CD4-positive, CD25-positive, alpha-beta regulatory T cell (primary cell): ENCODE results near the gene DVL2. TPM values are rescaled to one million over a fixed set of nuclear protein-coding genes. Genes with fewer than 3 reads are reported as not detected.
"Not testable (repeated sequence)": the region's sequence is repeated elsewhere in the genome, so short reads cannot be mapped to it uniquely, and the experiment has no call there.

Experiments used
- ATAC-seq, 2 donors: fragments of 150-1000 bp; cut with Tn5 transposase; one replicate each; pipeline ENCODE4 v1.10.0; 2021; ENCODE audit warnings: low read depth in 2 of 2, moderate number of reproducible peaks in 2 of 2, moderate library complexity in 1 of 2
- DNase-seq, 3 donors: peaks; one replicate each; pipeline versions ENCODE4 v3.0.0 to v3.0.0-alpha.2; 2012 to 2022; ENCODE audit warnings: mixed read lengths in 1 of 3
- H3K27ac ChIP-seq: one replicate; pipeline ENCODE4 v1.7.0; 2013; ENCODE audit warnings: mild to moderate bottlenecking, low read length; ENCODE audit not compliant: insufficient read depth, poor library complexity, severe bottlenecking
- H3K27me3 ChIP-seq: one replicate; pipeline ENCODE4 v1.7.0; 2013; ENCODE audit warnings: low read length; ENCODE audit not compliant: control insufficient read depth, insufficient read depth
- H3K36me3 ChIP-seq: one replicate; pipeline ENCODE4 v1.7.0; 2013; ENCODE audit warnings: mild to moderate bottlenecking, low read length, moderate library complexity; ENCODE audit not compliant: control insufficient read depth, insufficient read depth
- H3K4me1 ChIP-seq: 2 replicates; pipeline ENCODE4 v1.7.0; 2013; ENCODE audit warnings: mild to moderate bottlenecking, low read length; ENCODE audit not compliant: insufficient read depth, control insufficient read depth, poor library complexity, severe bottlenecking
- H3K4me3 ChIP-seq: one replicate; pipeline ENCODE4 v1.7.0; 2013; ENCODE audit warnings: low read depth, mild to moderate bottlenecking, low read length, moderate library complexity
- H3K9me3 ChIP-seq, 2 experiments: 1 replicate in 1 of 2; 2 replicates in 1 of 2; pipeline ENCODE4 v1.7.0; 2013; ENCODE audit warnings: low read length in 2 of 2, mild to moderate bottlenecking in 1 of 2, moderate library complexity in 1 of 2; ENCODE audit not compliant: control insufficient read depth in 2 of 2
- H3K27ac Mint-ChIP-seq, 3 donors: one replicate each; pipeline ENCODE4 v1.8.0; 2020 to 2022; ENCODE audit warnings: mild to moderate bottlenecking in 3 of 3, mixed read lengths in 3 of 3, moderate library complexity in 2 of 3
- H3K27me3 Mint-ChIP-seq: one replicate; pipeline ENCODE4 v1.8.0; 2022; ENCODE audit warnings: mild to moderate bottlenecking, mixed read lengths
- H3K36me3 Mint-ChIP-seq: one replicate; pipeline ENCODE4 v1.8.0; 2020; ENCODE audit warnings: mixed read lengths
- H3K4me1 Mint-ChIP-seq, 4 donors: one replicate each; pipeline ENCODE4 v1.8.0; 2020 to 2022; ENCODE audit warnings: mixed read lengths in 4 of 4, mild to moderate bottlenecking in 1 of 4
- H3K4me3 Mint-ChIP-seq, 4 donors: one replicate each; pipeline ENCODE4 v1.8.0; 2020 to 2022; ENCODE audit warnings: mild to moderate bottlenecking in 4 of 4, mixed read lengths in 4 of 4, moderate library complexity in 3 of 4
- H3K9me3 Mint-ChIP-seq, 7 donors: one replicate each; pipeline ENCODE4 v1.8.0; 2020 to 2022; ENCODE audit warnings: mixed read lengths in 7 of 7, mild to moderate bottlenecking in 3 of 7, moderate library complexity in 2 of 7
- polyA plus RNA-seq, 4 donors: library from polyadenylated mRNA; unstranded; fragments of 300-500 nt; fragmentation: Illumina TruSeq; gene quantifications; one replicate each; pipeline ENCODE4 v1.2.3, GENCODE V29; 2021
- total RNA-seq: library from RNA; stranded (reverse); gene quantifications from one replicate; pipeline ENCODE4 v1.2.3, GENCODE V29; 2022

Gene DVL2
- total and polyA plus RNA-seq, 5 donors from 2014 or later: 10.5 to 35.8 (median 15.8) TPM

GRCh38 chr17:7243838-7244237 is 9.5 kb upstream of the DVL2 start:
- Mint-ChIP-seq H3K4me3 (peak overlapping the region in 2 of 4 donors; percentile 64 to 94), H3K27ac (peak overlapping the region in 2 of 3 donors; percentile 76 to 98), H3K4me1 (peaks cover 13 to 50% (median 33%) of the 10 kb centered on the region in 4 donors), H3K36me3 (peaks cover 34% of the 10 kb centered on the region), H3K27me3 (peaks cover 14% of the 10 kb centered on the region)
- peaks cover 35% of the 10 kb centered on the region for H3K36me3 ChIP-seq
- H3K4me1 ChIP-seq: peaks cover 35% of the 10 kb centered on the region
- DNase-seq, ATAC-seq, H3K27me3 ChIP-seq, H3K9me3 ChIP-seq, H3K9me3 Mint-ChIP-seq, H3K4me3 ChIP-seq: not testable (repeated sequence)
- H3K27ac ChIP-seq: peak overlapping the region; percentile 93

- H3K4me3 Mint-ChIP-seq: peak overlapping the region; percentile 80 to 94 (median 89)
- no peaks in the 10 kb centered on the region for H3K27me3 ChIP-seq
- ATAC-seq: no peak
- H3K27me3 Mint-ChIP-seq: peaks cover 14% of the 10 kb centered on the region
- H3K9me3 ChIP-seq: no peaks in the 10 kb centered on the region
- H3K27ac ChIP-seq: peak overlapping the region; percentile 93
- peaks cover 13 to 45% (median 29%) of the 10 kb centered on the region in 4 donors for H3K4me1 Mint-ChIP-seq
- no peak for DNase-seq
- peaks cover 0 to 1% (median 0%) of the 10 kb centered on the region in 7 donors for H3K9me3 Mint-ChIP-seq
- H3K36me3 ChIP-seq: peaks cover 35% of the 10 kb centered on the region
- H3K4me3 ChIP-seq: peak overlapping the region; percentile 99
- H3K4me1 ChIP-seq: peaks cover 32% of the 10 kb centered on the region
- peak overlapping the region; percentile 87 to 98 (median 87) for H3K27ac Mint-ChIP-seq
- H3K36me3 Mint-ChIP-seq: peaks cover 34% of the 10 kb centered on the region
These were observed 9.1 kb upstream of the DVL2 start for GRCh38 chr17:7243453-7243729.

- H3K4me1 Mint-ChIP-seq: peaks cover 13 to 45% (median 29%) of the 10 kb centered on the region in 4 donors
- no peaks in the 10 kb centered on the region for H3K27me3 ChIP-seq
- H3K27ac Mint-ChIP-seq: peak overlapping the region; percentile 98 to 99 (median 99)
- H3K36me3 ChIP-seq: peaks cover 35% of the 10 kb centered on the region
- peak; percentile 46 to 48 for ATAC-seq
- DNase-seq: peak; percentile 92 to 96 (median 96)
- H3K9me3 Mint-ChIP-seq: peaks cover 0 to 1% (median 0%) of the 10 kb centered on the region in 7 donors
- peaks cover 14% of the 10 kb centered on the region for H3K27me3 Mint-ChIP-seq
- H3K4me3 Mint-ChIP-seq: peak overlapping the region; percentile 92 to 97 (median 96)
- peak overlapping the region; percentile 93 for H3K27ac ChIP-seq
- peaks cover 31% of the 10 kb centered on the region for H3K4me1 ChIP-seq
- peak overlapping the region; percentile 99 for H3K4me3 ChIP-seq
- no peaks in the 10 kb centered on the region for H3K9me3 ChIP-seq
- H3K36me3 Mint-ChIP-seq: peaks cover 34% of the 10 kb centered on the region
These were observed 8.6 kb upstream of the DVL2 start for GRCh38 chr17:7242717-7243452.

DNA sequence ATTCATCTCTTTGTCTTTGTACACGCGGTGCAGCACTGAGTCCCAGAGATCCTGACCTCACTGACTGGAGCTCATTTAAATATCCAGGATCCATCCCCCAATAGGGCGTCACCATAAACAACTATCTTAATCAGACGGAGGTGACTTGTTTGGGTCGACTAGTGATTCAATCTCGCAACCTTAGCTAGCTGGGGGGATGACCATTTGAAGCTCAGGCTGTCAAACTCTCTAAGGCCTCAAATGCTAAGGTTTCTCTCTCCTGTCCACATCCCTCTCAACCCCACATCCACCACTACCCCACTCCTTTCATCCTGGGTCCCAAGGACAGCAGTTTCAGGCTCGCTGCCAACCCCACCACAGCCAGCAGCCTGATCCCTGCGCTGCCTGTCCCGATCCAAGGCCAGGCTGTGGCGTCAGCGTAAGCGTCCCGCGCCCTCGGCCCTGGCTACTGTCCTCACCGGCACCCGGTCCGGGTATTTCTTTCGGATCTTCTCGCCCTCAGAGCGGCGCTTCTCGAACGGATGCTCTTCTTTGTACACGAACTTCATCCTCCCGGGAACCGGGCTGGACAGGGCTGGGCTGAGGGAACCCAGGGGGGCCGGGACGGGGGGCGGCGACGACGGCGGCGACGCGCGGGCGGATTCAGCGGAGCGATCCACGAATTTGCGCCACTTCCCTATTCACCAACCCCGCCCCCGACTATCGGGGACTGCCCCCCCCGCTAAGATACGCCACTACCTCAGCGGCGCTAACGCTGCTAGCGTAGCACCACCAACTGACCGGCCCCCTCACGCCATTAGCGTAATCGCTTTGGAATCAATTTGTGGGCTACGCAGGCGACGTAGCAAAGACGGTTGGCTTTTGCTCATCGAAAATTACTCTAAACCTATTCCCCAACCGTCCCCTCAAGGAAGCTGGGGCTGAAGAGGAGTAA is 7.7 kb upstream of the DVL2 start, which contains the start of gene GABARAP:
Gene GABARAP (minus strand): TSS at position 667 of the 934 bp plus-strand sequence. CDS start 119 bp downstream, at position 548.
- peak within 1 kb of the TSS; percentile 92 to 97 (median 96) for H3K4me3 Mint-ChIP-seq
- H3K27me3 Mint-ChIP-seq: peaks cover 14% of the 10 kb centered on the region
- DNase-seq: peak; percentile 86 to 95 (median 93)

DNA sequence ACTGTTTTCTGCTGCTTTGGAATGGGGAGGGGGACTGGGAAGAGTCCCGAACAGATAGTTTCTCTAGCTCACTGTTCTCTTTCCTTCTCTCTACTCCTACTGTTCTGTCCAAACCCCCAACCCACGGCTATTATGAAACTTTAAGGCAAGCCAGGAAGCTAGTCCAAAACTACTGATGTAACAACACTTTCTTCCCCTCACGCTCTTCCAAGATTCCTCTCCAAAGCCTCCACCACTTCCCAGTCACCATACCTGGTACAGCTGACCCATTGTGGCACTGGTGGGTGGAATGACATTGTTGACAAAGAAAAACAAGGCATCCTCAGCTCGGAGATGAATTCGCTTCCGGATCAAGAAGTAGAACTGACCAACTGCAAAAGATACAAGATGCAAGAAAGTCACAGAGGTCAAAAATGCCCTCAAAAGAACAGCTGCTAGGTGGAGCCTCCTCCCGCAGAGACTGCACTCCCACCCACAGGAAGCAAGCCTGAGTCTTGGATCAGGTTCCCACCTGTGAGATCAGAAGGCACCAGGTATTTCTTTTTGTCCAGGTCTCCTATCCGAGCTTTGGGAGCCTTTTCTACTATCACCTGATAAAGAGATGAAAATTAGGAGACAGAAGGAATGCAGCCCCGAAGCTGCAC is 6.9 kb upstream of the DVL2 start:
- no peak for DNase-seq
- H3K4me1 ChIP-seq: peaks cover 41% of the 10 kb centered on the region
- Mint-ChIP-seq H3K4me3 (peak overlapping the region; percentile 92 to 97 (median 96)), H3K36me3 (peaks cover 33% of the 10 kb centered on the region), H3K27ac (peak overlapping the region; percentile 98 to 99 (median 99)), H3K4me1 (peaks cover 20 to 46% (median 30%) of the 10 kb centered on the region in 4 donors), H3K27me3 (peaks cover 14% of the 10 kb centered on the region), H3K9me3 (peaks cover 0 to 1% (median 0%) of the 10 kb centered on the region in 7 donors)
- H3K9me3 ChIP-seq: no peaks in the 10 kb centered on the region
- H3K4me3 ChIP-seq: peak overlapping the region; percentile 82
- peaks cover 33% of the 10 kb centered on the region for H3K36me3 ChIP-seq
- no peaks in the 10 kb centered on the region for H3K27me3 ChIP-seq
- H3K27ac ChIP-seq: peak overlapping the region; percentile 93
- no peak for ATAC-seq

More for the DNA sequence above, 7.7 kb upstream of the DVL2 start, which contains the start of gene GABARAP:
- peak within 1 kb of the TSS; percentile 98 to 99 (median 99) for H3K27ac Mint-ChIP-seq
- peaks cover 35% of the 10 kb centered on the region for H3K36me3 Mint-ChIP-seq
- H3K4me3 ChIP-seq: peak within 1 kb of the TSS; percentile 99
- ATAC-seq: peak; percentile 23 to 27
- peaks cover 40% of the 10 kb centered on the region for H3K4me1 ChIP-seq
- peaks cover 16 to 48% (median 30%) of the 10 kb centered on the region in 4 donors for H3K4me1 Mint-ChIP-seq
- peaks cover 34% of the 10 kb centered on the region for H3K36me3 ChIP-seq
- peaks cover 0 to 1% (median 0%) of the 10 kb centered on the region in 7 donors for H3K9me3 Mint-ChIP-seq
- H3K27me3 ChIP-seq: no peaks in the 10 kb centered on the region
- peak within 1 kb of the TSS; percentile 93 for H3K27ac ChIP-seq
- H3K9me3 ChIP-seq: no peaks in the 10 kb centered on the region

GRCh38 chr17:7240375-7240774 is 6.1 kb upstream of the DVL2 start:
- H3K9me3 Mint-ChIP-seq: peaks cover 0 to 1% (median 0%) of the 10 kb centered on the region in 7 donors
- DNase-seq (no peak), ATAC-seq (no peak)
- peak overlapping the region in 2 of 3 donors; percentile 96 to 98 for H3K27ac Mint-ChIP-seq
- Histone ChIP-seq H3K27ac (peak overlapping the region; percentile 90), H3K27me3 (no peaks in the 10 kb centered on the region), H3K9me3 (no peaks in the 10 kb centered on the region), H3K4me3 (peak overlapping the region; percentile 61), H3K4me1 (peaks cover 41% of the 10 kb centered on the region), H3K36me3 (peaks cover 34% of the 10 kb centered on the region)
- H3K4me1 Mint-ChIP-seq: peaks cover 20 to 55% (median 36%) of the 10 kb centered on the region in 4 donors
- peaks cover 14% of the 10 kb centered on the region for H3K27me3 Mint-ChIP-seq
- H3K36me3 Mint-ChIP-seq: peaks cover 29% of the 10 kb centered on the region
- H3K4me3 Mint-ChIP-seq: peak overlapping the region; percentile 92 to 97 (median 96)
